Spleen (tissue), 7 donors: ENCODE measurements around the gene LRRC37A3.
"Not testable (repeated sequence)": the region's sequence is repeated elsewhere in the genome, so short reads cannot be mapped to it uniquely, and the experiment has no call there.

Experiments
- CTCF ChIP-seq, 11 experiments: fragments of 200-600 bp in 7 of 11; fragments of 450-650 bp in 4 of 11; sonication (generic) in 4 of 11; IDR thresholded peaks in 8 of 11; conservative IDR thresholded peaks in 3 of 11; 1 replicate in 7 of 11; 2 replicates in 4 of 11; pipeline versions ENCODE4 v1.4.0 to v1.8.0; 2016 to 2021; ENCODE audit warnings: antibody characterized with exemption in 11 of 11, inconsistent platforms in 4 of 11, mild to moderate bottlenecking in 1 of 11
- POLR2A ChIP-seq, 3 donors: fragments of 450-650 bp; IDR thresholded peaks; one replicate each; pipeline ENCODE4 v1.5.1; 2017; ENCODE audit warnings: antibody characterized with exemption in 3 of 3, mild to moderate bottlenecking in 1 of 3
- POLR2AphosphoS5 ChIP-seq, 3 donors: sonication (generic); formaldehyde crosslinking; IDR thresholded peaks; one replicate each; pipeline ENCODE4 v1.5.1; 2017; ENCODE audit warnings: antibody characterized with exemption in 3 of 3
- donor health status: DM: no; HTN: no; CAD: no; lungs with moderate emphysema.
- donor health status: DM: no; HTN: no; CAD: no.
- donor health status: DM: no; HTN: no; CAD: no.

- not testable (repeated sequence) for TF ChIP-seq CTCF (IDR thresholded peaks at IDR 0.05 in 8 of 11, conservative IDR thresholded peaks at IDR 0.05 in 3 of 11); POLR2A (IDR thresholded peaks at IDR 0.05); POLR2AphosphoS5 (IDR thresholded peaks at IDR 0.05)
Observed at GRCh38 chr17:64829068-64829467, 90.2 kb downstream of the LRRC37A3 start.
